Stimulated activated memory B cell treated with anti-CD40 and anti-IgM and Interleukin-4, amounts not matched to agents 10 μg/mL and 1 μg/mL and 100 μg/mL, for 72 hours (primary cell): ENCODE data around the gene DELE1.

Source experiments
- ATAC-seq: fragments of 150-1000 bp; cut with Tn5 transposase; 2 replicates; pipeline ENCODE4 v1.10.0; 2021
- H3K27ac Mint-ChIP-seq: one replicate; pipeline ENCODE4 v1.8.0; 2022; ENCODE audit warnings: mild to moderate bottlenecking, mixed read lengths
- H3K27me3 Mint-ChIP-seq: one replicate; pipeline ENCODE4 v1.8.0; 2022; ENCODE audit warnings: mixed read lengths
- H3K36me3 Mint-ChIP-seq: one replicate; pipeline ENCODE4 v1.8.0; 2022; ENCODE audit warnings: mixed read lengths
- H3K4me1 Mint-ChIP-seq: one replicate; pipeline ENCODE4 v1.8.0; 2022; ENCODE audit warnings: mixed read lengths
- H3K4me3 Mint-ChIP-seq: one replicate; pipeline ENCODE4 v1.8.0; 2022; ENCODE audit warnings: mild to moderate bottlenecking, moderate library complexity, mixed read lengths
- H3K9me3 Mint-ChIP-seq: one replicate; pipeline ENCODE4 v1.8.0; 2022; ENCODE audit warnings: mixed read lengths

Gene DELE1

DNA sequence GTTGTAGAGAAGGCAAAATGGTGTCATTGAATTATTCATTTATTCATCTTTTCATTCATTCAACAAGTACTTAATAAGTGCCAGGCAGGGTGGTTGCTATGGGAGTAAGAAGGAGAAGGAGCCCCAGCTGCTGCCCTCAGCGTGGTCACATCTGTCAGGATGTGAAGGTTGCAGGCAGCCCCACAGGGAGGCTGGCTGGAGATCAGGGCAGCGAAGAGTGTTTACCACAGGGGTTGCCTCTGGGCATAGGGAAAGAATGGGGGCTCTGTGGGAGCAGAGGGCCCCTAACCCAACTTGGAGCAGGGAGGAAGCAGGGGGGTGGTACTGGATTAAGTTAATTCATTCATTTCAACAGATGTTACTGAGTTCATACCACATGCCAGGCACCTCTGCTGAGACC is 28.3 kb downstream of the DELE1 start:
- Mint-ChIP-seq H3K4me1 (peaks cover 9% of the 10 kb centered on the region), H3K9me3 (no peaks in the 10 kb centered on the region), H3K27ac (no peak overlapping the region)

DNA sequence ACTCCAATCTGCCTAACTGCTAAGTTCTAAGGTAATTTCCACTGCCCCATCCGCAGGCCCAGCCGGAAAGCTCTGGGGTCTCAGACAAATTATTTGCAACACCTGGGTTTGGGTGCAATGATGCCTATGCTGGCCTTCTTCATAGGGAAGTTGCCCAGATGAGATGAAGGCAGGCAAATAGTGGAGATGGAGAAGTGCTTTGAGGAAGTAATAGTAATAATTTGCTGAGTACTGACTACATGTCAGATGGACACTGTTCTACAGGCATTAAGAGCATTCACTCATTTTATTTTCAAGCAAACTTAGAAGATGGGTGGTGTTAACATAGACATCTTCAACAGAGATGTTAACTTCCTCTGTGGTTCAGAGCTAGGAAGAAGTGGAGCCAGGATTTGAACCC is 30.5 kb downstream of the DELE1 start:
- H3K36me3 Mint-ChIP-seq: peaks cover 12% of the 10 kb centered on the region
- no peaks in the 10 kb centered on the region for H3K9me3 Mint-ChIP-seq
- ATAC-seq: no peak
- no peak overlapping the region for H3K4me3 Mint-ChIP-seq
- peaks cover 21% of the 10 kb centered on the region for H3K4me1 Mint-ChIP-seq
- H3K27ac Mint-ChIP-seq: no peak overlapping the region
- H3K27me3 Mint-ChIP-seq: peaks cover 1% of the 10 kb centered on the region

More for the DNA sequence above, 28.3 kb downstream of the DELE1 start:
- Mint-ChIP-seq H3K27me3 (no peaks in the 10 kb centered on the region), H3K4me3 (no peak overlapping the region), H3K36me3 (peaks cover 12% of the 10 kb centered on the region)
- no peak for ATAC-seq

DNA sequence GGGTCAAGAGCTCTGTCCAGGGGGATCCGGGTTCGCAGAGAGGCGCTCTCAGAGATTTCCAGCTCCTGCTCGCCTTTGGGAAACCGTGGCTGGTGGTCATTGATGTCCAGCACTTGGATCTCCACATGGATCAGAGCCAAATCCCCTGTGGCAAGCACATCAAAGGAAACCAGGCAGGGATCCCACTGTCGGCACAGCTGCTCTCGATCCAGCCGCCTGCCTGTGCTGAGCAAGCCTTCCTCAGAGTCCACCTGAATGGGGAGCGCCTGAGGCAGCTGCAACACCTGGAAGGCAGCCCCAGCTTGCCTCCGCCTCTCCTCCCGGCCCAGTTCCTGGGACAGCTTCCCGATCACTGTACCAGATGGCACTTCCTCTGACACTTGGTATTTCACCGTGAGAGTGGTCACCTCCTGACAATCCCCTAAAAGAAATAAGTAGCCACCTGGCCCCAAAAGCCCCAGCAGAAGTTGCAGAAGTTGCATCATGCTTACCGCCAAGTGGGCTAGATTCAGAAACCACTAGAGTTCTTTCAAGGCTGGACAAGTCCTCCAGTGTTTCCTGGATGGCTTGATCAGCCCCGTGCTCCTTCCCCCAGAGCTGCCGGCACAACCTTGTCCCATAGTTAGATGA is 33.8 kb downstream of the DELE1 start:
- H3K4me1 Mint-ChIP-seq: peaks cover 29% of the 10 kb centered on the region
- no peak overlapping the region for H3K4me3 Mint-ChIP-seq
- H3K9me3 Mint-ChIP-seq: no peaks in the 10 kb centered on the region
- H3K27me3 Mint-ChIP-seq: peaks cover 9% of the 10 kb centered on the region
- no peak for ATAC-seq
- H3K36me3 Mint-ChIP-seq: peaks cover 4% of the 10 kb centered on the region
- no peak overlapping the region for H3K27ac Mint-ChIP-seq

DNA sequence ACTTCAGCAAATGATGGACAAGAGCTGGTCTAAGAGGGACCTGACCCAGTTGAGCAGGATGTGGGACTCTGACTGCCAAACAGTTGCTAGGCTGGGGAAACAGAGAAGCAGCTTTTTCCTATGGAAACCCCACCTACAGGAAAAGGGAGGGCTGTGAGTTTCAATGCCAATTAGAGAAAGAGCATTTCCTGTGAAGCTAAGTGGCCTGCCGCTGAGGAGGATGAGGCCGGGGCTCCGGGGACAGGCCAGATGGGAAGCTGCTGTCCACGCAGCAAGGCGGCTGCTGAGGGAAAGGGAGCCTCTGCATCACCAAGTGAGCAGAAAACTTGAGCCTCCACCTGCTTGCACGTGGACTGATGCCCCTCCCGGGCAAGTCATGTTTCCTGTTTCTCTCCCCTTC is 34.4 kb downstream of the DELE1 start, which contains the start of gene PCDH12:
PCDH12 (minus strand) TSS at position 90 of the 400 bp plus-strand sequence. CDS start 351 bp downstream, outside the sequence.
- no peak within 1 kb of the TSS for H3K4me3 Mint-ChIP-seq
- no peaks in the 10 kb centered on the region for H3K9me3 Mint-ChIP-seq
- ATAC-seq: no peak
- H3K36me3 Mint-ChIP-seq: no peaks in the 10 kb centered on the region
- peaks cover 29% of the 10 kb centered on the region for H3K4me1 Mint-ChIP-seq
- H3K27ac Mint-ChIP-seq: no peak within 1 kb of the TSS
- peaks cover 9% of the 10 kb centered on the region for H3K27me3 Mint-ChIP-seq

DNA sequence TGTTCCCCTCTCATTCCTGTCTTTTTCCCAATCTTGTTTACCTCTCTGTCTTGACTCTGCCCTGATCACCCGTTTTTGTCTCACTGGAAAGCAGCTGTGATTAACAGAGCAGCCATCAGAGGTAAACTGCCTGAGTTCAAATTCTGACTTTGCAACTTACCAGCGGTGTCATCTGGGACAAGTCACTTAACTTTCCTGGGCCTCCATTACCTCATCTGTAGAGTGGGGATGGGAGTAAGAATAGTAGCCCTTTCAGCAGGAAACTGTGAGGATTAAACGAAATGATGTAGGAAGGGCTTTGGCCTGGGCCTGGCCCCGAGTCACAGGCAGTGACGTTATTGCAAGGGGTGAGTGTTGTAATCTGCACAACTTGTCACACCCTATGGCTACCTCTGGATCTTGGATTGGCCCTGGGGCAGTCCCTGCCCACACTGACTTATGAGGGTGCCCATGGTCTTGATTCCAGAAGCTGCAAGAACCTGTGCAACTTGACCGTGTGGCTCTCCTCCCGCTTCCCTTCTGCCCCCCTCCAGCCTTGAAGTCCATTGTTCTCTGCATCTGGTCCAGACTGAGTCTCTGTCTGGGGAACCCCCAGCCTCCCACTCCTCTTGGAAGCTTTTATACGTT is 35.0 kb downstream of the DELE1 start:
- Mint-ChIP-seq H3K9me3 (no peaks in the 10 kb centered on the region), H3K4me1 (peaks cover 29% of the 10 kb centered on the region), H3K27me3 (peaks cover 9% of the 10 kb centered on the region), H3K4me3 (no peak overlapping the region), H3K27ac (no peak overlapping the region), H3K36me3 (no peaks in the 10 kb centered on the region)
- no peak for ATAC-seq

DNA sequence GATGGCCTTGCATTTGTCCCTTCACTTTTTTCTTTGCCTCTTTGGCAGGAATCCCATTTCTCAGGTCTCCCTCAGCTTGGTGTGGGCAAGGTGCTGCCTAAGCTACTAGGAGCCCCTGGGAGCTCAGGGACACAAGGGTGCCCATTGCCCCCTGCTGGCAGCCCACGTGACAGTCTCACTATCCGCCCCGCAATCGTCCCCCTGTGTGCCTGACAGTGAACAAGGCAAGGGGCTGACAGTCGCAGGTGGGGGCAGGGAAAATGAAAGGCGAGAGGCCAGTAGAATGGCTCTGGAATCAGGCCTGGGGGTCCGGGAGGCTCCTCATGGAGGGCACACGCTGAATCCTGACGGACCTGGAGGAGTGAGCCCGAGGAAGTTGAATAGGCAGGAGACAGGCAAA is 36.3 kb downstream of the DELE1 start:
- Mint-ChIP-seq H3K27me3 (peaks cover 9% of the 10 kb centered on the region), H3K4me1 (peaks cover 29% of the 10 kb centered on the region), H3K9me3 (no peaks in the 10 kb centered on the region), H3K27ac (no peak overlapping the region), H3K36me3 (no peaks in the 10 kb centered on the region), H3K4me3 (no peak overlapping the region)
- no peak for ATAC-seq

DNA sequence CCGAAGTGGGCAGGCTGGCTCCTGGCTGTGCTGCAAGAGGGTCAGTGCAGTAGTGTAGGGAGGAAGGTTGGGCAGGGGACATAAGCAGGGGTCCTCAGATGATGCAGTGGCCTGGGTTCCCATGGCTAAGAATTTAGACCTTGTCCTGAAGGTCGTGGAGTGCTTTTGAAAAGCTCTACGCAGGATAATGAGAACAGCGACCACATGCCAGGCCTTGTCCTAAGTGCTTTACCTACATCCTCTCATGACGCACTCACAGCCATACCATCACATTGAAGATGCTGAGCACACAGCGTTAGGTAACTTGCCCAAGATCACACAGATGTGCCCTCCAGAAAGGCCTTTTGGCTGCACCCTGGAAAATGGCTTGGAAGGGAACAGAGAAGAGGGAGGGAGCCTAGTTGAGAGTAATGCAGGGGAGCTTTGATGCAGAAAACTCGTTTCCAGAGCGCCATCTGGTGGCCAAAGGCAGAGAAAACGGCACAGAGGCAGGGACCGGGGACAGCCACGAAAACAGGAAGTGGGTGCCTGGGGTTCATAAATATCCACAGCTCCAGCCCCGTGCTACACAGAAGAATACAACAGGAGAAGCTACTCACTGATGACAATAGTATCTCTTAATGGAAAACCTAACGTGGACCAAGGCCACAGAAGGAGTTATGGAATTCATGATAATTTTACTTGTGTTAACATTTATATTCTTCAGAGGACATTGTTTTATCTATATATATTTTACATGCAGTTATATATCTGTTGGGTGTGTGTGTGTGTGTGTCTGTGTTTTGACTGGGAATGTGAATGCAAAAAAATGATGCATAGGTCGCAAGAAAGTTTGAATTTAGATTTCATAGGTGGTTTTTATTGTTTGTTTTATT is 37.0 kb downstream of the DELE1 start:
- Mint-ChIP-seq H3K27ac (peak overlapping the region; percentile 16), H3K4me3 (no peak overlapping the region), H3K9me3 (no peaks in the 10 kb centered on the region), H3K4me1 (peaks cover 29% of the 10 kb centered on the region), H3K27me3 (peaks cover 9% of the 10 kb centered on the region), H3K36me3 (no peaks in the 10 kb centered on the region)
- ATAC-seq: peak; percentile 95

DNA sequence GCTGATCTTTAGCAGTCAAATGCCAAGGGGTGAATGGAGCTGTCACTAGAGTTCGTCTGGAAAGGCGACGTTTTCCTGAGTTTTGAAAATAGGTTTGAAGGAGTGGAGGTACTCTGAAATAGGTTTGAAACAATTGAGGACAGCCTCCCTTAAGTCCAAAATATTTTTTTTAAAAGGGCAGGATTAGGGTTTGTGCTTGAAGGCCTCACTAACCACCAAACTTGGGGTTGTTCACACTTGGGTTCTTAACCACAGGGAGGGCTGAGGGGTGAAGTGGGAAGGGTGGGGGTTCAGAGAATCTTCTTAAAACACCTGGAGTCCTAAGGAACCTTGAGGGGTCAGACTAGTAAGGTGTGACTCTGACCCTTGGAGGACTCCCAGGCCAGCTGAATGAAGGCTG is 37.8 kb downstream of the DELE1 start:
- no peak overlapping the region for H3K4me3 Mint-ChIP-seq

DNA sequence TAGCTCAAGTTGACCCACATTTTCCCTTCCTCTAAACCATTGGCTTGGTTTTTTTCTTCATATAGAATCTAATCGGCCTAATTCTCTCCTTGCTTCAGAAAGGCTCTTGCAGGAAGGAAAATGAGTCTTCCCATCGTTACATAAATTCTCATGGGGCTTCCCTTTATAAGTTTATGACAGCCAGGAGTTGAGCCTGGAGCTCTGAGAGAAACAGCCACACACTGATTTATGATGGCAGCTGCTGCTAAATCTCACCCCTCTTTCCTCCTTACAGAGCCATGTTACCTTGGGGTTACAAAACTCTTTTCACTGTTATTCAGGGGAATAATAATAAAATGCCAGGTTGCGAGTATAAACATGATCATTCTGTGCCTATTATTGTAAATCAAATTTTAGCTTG is 40.0 kb downstream of the DELE1 start:
- Mint-ChIP-seq H3K4me1 (peaks cover 40% of the 10 kb centered on the region), H3K27me3 (peaks cover 9% of the 10 kb centered on the region), H3K27ac (no peak overlapping the region), H3K4me3 (no peak overlapping the region), H3K36me3 (no peaks in the 10 kb centered on the region), H3K9me3 (no peaks in the 10 kb centered on the region)
- ATAC-seq: no peak

More for the DNA sequence above, 37.8 kb downstream of the DELE1 start:
- Mint-ChIP-seq H3K27me3 (peaks cover 9% of the 10 kb centered on the region), H3K27ac (no peak overlapping the region), H3K36me3 (no peaks in the 10 kb centered on the region), H3K4me1 (peaks cover 30% of the 10 kb centered on the region), H3K9me3 (no peaks in the 10 kb centered on the region)
- ATAC-seq: no peak

DNA sequence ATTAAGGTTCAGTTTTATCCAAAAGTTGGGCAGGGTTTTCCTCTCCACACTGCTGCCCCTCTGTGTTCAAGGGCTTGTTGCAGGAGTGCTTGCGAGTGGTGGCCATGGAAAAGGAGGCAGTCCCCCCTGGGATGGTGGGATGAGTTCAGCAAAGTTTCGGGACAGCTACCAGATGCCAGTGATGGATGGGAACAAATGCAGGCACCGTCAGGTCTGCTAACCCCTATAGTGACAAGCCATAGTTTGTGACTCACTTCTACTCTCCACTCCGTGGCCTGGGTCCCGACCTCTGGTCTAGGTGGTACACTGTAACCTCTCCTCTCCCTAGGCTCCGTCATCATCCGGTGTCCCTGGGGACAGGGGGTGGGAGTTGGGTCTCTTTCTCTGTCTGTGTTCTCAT is 41.4 kb downstream of the DELE1 start:
- Mint-ChIP-seq H3K27ac (no peak overlapping the region), H3K36me3 (no peaks in the 10 kb centered on the region), H3K4me3 (no peak overlapping the region), H3K27me3 (no peaks in the 10 kb centered on the region), H3K4me1 (peaks cover 46% of the 10 kb centered on the region), H3K9me3 (no peaks in the 10 kb centered on the region)
- no peak for ATAC-seq

DNA sequence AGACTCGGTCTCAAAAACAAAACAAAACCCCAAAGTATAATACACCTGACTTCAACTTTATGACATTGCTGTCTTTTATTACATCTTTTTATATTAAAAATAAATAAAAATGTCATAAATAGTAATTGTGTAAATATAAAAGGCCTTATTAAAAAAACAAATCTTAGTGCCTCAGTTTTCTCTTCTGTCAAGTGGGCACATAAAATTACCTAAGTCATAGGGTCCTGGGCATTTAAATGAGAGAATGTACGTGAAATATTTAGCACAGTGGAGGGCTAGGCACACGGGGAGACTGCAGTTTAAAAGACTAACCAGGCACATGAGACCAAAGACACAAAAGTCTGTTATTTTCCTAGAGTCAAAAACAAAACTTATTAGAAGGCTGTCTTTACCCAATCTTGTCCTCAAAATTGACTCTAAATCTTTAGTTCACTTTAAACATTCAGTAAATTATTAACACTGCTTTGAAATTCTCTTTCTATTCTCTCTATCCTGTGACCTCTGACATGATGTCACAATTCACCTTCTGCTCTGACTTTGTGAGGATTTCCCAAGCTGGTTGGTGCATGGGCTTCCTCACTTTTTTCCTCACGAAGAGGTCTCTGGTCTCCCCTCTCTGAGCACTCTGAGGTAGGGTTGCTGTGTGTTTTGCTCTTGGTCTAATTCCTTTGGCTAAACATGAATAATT is 42.7 kb downstream of the DELE1 start:
- no peaks in the 10 kb centered on the region for H3K27me3 Mint-ChIP-seq
- no peak for ATAC-seq
- peaks cover 40% of the 10 kb centered on the region for H3K4me1 Mint-ChIP-seq
- peaks cover 2% of the 10 kb centered on the region for H3K36me3 Mint-ChIP-seq
- H3K4me3 Mint-ChIP-seq: peak overlapping the region; percentile 19
- peak overlapping the region; percentile 92 for H3K27ac Mint-ChIP-seq
- H3K9me3 Mint-ChIP-seq: no peaks in the 10 kb centered on the region

DNA sequence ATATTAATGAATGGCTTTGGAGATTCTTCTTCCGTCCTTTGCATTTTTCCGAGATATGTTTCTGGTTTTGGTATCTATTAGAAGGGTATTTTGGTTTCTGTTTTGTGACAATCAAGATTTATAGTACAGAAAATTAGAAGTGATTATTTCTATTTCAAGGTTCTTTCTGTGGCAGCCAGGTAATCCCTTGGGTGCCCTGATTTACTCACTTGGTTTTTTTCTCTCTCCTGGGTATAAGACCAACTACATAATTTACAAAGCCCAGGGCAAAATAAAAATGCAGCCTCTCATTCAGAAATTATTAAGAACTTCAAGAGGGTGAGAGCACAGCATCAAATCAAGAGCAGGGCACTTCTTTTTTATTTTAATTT is 43.3 kb downstream of the DELE1 start:
- no peak for ATAC-seq
- Mint-ChIP-seq H3K36me3 (peaks cover 6% of the 10 kb centered on the region), H3K27me3 (no peaks in the 10 kb centered on the region), H3K4me1 (peaks cover 40% of the 10 kb centered on the region), H3K9me3 (no peaks in the 10 kb centered on the region), H3K4me3 (peak overlapping the region; percentile 19), H3K27ac (peak overlapping the region; percentile 92)

DNA sequence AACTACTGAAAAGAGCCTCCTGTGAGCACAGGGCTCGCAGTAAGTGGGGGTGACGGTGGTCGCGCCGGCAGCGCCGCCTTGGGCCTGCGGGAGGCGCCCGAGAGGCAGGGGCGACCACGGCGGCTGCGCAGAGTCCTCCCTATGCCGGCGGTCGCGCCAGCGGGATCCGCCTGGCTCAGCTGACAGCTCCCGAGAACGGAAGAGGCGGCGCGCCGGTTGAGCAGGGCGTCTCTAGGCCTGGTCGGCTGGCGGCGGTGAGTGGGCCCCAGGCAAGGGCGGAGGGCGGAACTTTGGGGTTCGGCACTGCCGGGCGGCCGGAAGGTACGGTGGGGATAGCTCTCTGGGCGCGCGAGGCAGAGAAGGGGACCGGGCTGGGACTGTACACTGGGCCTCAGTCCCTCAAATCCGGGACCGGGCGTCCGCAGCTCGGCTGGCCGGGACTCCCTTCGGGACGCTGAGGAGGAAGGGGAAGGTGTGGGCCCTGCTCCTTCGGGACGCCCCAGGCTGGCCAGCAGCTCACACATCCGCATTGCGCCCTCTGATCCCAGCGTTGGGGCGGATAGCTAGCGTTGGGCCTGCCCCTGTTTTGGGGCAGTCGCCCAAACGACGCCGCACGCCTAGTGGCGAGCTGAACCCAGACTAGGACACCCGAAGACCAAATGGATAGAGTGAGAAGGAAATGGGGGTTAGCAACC is 45.4 kb downstream of the DELE1 start, which contains the start of gene RNF14:
RNF14 (plus strand) TSS at position 192 of the 695 bp plus-strand sequence. CDS start 4,484 bp downstream, outside the sequence.
- Mint-ChIP-seq H3K9me3 (no peaks in the 10 kb centered on the region), H3K4me1 (peaks cover 40% of the 10 kb centered on the region), H3K27me3 (no peaks in the 10 kb centered on the region), H3K27ac (peak within 1 kb of the TSS; percentile 92), H3K4me3 (peak within 1 kb of the TSS; percentile 86), H3K36me3 (peaks cover 16% of the 10 kb centered on the region)
- ATAC-seq: peak; percentile 98
